GM12878 (cell line): ENCODE results near the gene LRP3. TPM values are rescaled to one million over a fixed set of nuclear protein-coding genes. Genes with fewer than 3 reads are reported as not detected.

ENCODE experiments used
- ATAC-seq: fragments of 200-7000 bp; cut with Tn5 transposase; 3 replicates; pipeline ENCODE4 v1.9.1; 2020; ENCODE audit warnings: mild to moderate bottlenecking, moderate library complexity
- BruUV-seq: library from RNA; stranded (reverse); fragments of 400-500 nt; replicated peaks from 2 replicates; lab custom pipeline; 2021; lab: Mats Ljungman, UMichigan
- CTCF ChIA-PET: fragments of 300-600 bp; sonication (Branson Sonifier 250); formaldehyde crosslinking; extraction: SDS; loops from one replicate; lab custom pipeline; 2021; ENCODE audit warnings: inconsistent platforms; lab: Yijun Ruan, JAX
- POLR2A ChIA-PET: fragments of 350-600 bp; formaldehyde crosslinking; extraction: SDS; loops from one replicate; lab custom pipeline; 2021; ENCODE audit warnings: inconsistent platforms; lab: Charles Lee
- RAD21 ChIA-PET: fragments of 300-600 bp; sonication (Branson Sonifier 250); formaldehyde crosslinking; loops from one replicate; lab custom pipeline; 2023; ENCODE audit warnings: antibody characterized with exemption; ENCODE audit not compliant: unreplicated experiment; lab: Charles Lee
- SMC1A ChIA-PET: fragments of 300-600 bp; sonication (Branson Sonifier 250); formaldehyde crosslinking; loops from one replicate; lab custom pipeline; 2023; ENCODE audit not compliant: unreplicated experiment, uncharacterized antibody; lab: Charles Lee
- DNase-seq: peaks from one replicate; pipeline ENCODE4 v3.0.0-alpha.2; 2011; ENCODE audit warnings: low read depth, low spot score
- FAIRE-seq: peaks from 3 replicates; lab custom pipeline; 2011; peaks lifted over from hg19 to GRCh38; lab: Jason Lieb, UNC
- H2AFZ ChIP-seq: 2 replicates; pipeline ENCODE4 v1.6.0; 2011; ENCODE audit warnings: low read depth, low read length, control low read depth; ENCODE audit not compliant: control insufficient read depth
- H3K27ac ChIP-seq: 2 replicates; pipeline ENCODE4 v1.5.1; 2011; ENCODE audit warnings: control low read depth; ENCODE audit not compliant: control insufficient read depth, insufficient read depth
- H3K27me3 ChIP-seq, 2 experiments: replicated peaks in 1 of 2; 2 replicates each; pipeline versions ENCODE4 v1.6.0 to v1.6.1; 2011; ENCODE audit warnings: low read length in 1 of 2; ENCODE audit not compliant: control insufficient read depth in 2 of 2, insufficient read depth in 2 of 2
- H3K36me3 ChIP-seq, 2 experiments: 2 replicates each; pipeline ENCODE4 v1.5.1; 2011; ENCODE audit warnings: low read length in 1 of 2; ENCODE audit not compliant: control insufficient read depth in 2 of 2, insufficient read depth in 2 of 2
- H3K4me1 ChIP-seq: 2 replicates; pipeline ENCODE4 v1.6.1; 2011; ENCODE audit warnings: mild to moderate bottlenecking, low read length, moderate library complexity, mixed read lengths; ENCODE audit not compliant: control insufficient read depth, insufficient read depth
- H3K4me2 ChIP-seq: 2 replicates; pipeline ENCODE4 v1.6.0; 2011; ENCODE audit warnings: control low read depth; ENCODE audit not compliant: control insufficient read depth, insufficient read depth
- H3K4me3 ChIP-seq: fragments of 200-600 bp; sonication (generic); 2 replicates; pipeline ENCODE4 v1.5.1; 2016
- H3K79me2 ChIP-seq: 2 replicates; pipeline ENCODE4 v1.6.0; 2011; ENCODE audit warnings: low read length; ENCODE audit not compliant: control insufficient read depth, insufficient read depth
- H3K9ac ChIP-seq: 2 replicates; pipeline ENCODE4 v1.8.0; 2011; ENCODE audit warnings: low read length, control low read depth, mixed read lengths; ENCODE audit not compliant: control insufficient read depth, insufficient read depth
- H3K9me3 ChIP-seq: replicated peaks from 3 replicates; pipeline ENCODE4 v1.5.1; 2011; ENCODE audit warnings: mild to moderate bottlenecking, low read length; ENCODE audit not compliant: control insufficient read depth, insufficient read depth
- H4K20me1 ChIP-seq: 2 replicates; pipeline ENCODE4 v1.6.0; 2011; ENCODE audit not compliant: control insufficient read depth, insufficient read depth
- CEBPB ChIP-seq, 2 experiments: fragments of 150-350 bp in 1 of 2; IDR thresholded peaks; 2 replicates each; pipeline ENCODE4 v1.6.1; 2012 to 2014; ENCODE audit warnings: low read depth in 2 of 2, low read length in 2 of 2, borderline replicate concordance in 1 of 2, inconsistent platforms in 1 of 2
- MTA2 ChIP-seq: fragments of 450-650 bp; IDR thresholded peaks from 2 replicates; pipeline ENCODE4 v1.6.1; 2016; ENCODE audit warnings: low read depth, mild to moderate bottlenecking, moderate library complexity
- SIX5 ChIP-seq: IDR thresholded peaks from 2 replicates; pipeline ENCODE4 v1.6.1; 2011; ENCODE audit warnings: mild to moderate bottlenecking, low read depth, low read length, moderate library complexity; ENCODE audit not compliant: severe bottlenecking
- SREBF2 ChIP-seq: IDR thresholded peaks from 2 replicates; pipeline ENCODE4 v1.6.1; 2012; ENCODE audit warnings: mild to moderate bottlenecking, low read length
- ZNF384 ChIP-seq: IDR thresholded peaks from 2 replicates; pipeline ENCODE4 v1.6.1; 2012; ENCODE audit warnings: low read depth, mild to moderate bottlenecking, low read length, improper control_type of control experiment, borderline replicate concordance
- ZSCAN29 ChIP-seq: fragments of 450-650 bp; IDR thresholded peaks from 2 replicates; pipeline ENCODE4 v1.6.1; 2017; ENCODE audit warnings: mild to moderate bottlenecking, moderate library complexity
- WGBS: methylation state at CpG from one replicate; pipeline ENCODE4 v1.1.6; 2016; ENCODE audit warnings: low lambda C conversion rate; ENCODE audit not compliant: insufficient replicate concordance, insufficient coverage; ENCODE audit errors: missing lambda C conversion rate; 5-methylcytosine and 5-hydroxymethylcytosine counted together
- in situ Hi-C: fragments of 300-500 bp; cut with MboI; formaldehyde crosslinking; loops from 9 replicates; pipeline ENCODE4 v1.14.3; 2018; ENCODE audit warnings: mixed read lengths
- intact Hi-C: fragments of 100-400 bp; cut with micrococcal nuclease; formaldehyde crosslinking; loops from one replicate; pipeline ENCODE4 v1.14.2; 2022; ENCODE audit not compliant: unreplicated experiment
- polyA plus RNA-seq, 11 experiments: library from polyadenylated mRNA; depleted of rRNA in 4 of 11; unstranded in 6 of 11; stranded (reverse) in 5 of 11; fragments of >200 nt; fragmentation: Nextera tagmentation in 4 of 11; fragmentation: Illumina TruSeq in 1 of 11; extraction: Ambion mirVana in 4 of 11; extraction: Trizol in 1 of 11; gene quantifications; 1 replicate in 1 of 11; 2 replicates in 10 of 11; pipeline versions ENCODE4 v1.2.1 to v1.2.3, GENCODE V29; 2011 to 2016; ENCODE audit warnings: inconsistent platforms in 2 of 11, missing spikeins in 2 of 11, low read depth in 1 of 11
- total RNA-seq, 4 experiments: library from RNA; depleted of rRNA in 3 of 4; stranded (reverse); fragments of >200 nt in 3 of 4; fragmentation: Illumina TruSeq in 1 of 4; extraction: Trizol in 1 of 4; gene quantifications; 2 replicates each; pipeline versions ENCODE4 v1.2.1 to v1.2.3, GENCODE V29; 2013 to 2021
- TF ChIP-seq, protein P1 (sequence below): fragments of 450-650 bp; IDR thresholded peaks from 2 replicates; pipeline ENCODE4 v1.6.1; 2017; ENCODE audit warnings: mild to moderate bottlenecking

The LRP3 gene
- total and polyA plus RNA-seq, 10 of the 15 experiments (the other 5 are each of a cell fraction or from before 2014, with no cell fraction given): 0.12 to 3.2 (median 0.64) TPM; not detected in 2

DNA sequence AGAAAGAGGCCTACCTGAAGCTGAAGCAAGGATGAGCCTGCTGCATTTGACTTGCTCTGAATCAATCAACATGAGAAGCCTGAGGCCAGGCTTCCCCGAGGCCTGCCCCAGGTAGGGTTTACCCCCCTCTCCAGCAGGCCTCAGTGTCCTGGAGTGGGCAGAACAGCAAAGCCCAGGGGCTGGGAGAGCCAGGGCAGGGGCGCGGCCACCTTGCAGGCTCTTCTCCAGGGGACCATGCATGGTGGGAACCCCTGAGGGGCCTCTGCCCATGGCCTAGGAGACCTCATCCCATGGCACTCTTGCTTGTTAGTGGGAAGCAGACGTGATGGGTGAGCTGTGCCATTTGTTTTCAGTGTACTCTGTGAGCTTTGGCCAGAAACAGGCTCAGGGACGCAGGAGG is 19.9 kb upstream of the LRP3 start (continued):
- TF ChIP-seq, protein P1, sequence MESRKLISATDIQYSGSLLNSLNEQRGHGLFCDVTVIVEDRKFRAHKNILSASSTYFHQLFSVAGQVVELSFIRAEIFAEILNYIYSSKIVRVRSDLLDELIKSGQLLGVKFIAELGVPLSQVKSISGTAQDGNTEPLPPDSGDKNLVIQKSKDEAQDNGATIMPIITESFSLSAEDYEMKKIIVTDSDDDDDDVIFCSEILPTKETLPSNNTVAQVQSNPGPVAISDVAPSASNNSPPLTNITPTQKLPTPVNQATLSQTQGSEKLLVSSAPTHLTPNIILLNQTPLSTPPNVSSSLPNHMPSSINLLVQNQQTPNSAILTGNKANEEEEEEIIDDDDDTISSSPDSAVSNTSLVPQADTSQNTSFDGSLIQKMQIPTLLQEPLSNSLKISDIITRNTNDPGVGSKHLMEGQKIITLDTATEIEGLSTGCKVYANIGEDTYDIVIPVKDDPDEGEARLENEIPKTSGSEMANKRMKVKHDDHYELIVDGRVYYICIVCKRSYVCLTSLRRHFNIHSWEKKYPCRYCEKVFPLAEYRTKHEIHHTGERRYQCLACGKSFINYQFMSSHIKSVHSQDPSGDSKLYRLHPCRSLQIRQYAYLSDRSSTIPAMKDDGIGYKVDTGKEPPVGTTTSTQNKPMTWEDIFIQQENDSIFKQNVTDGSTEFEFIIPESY: no peak
- TF ChIP-seq ZSCAN29 (no peak), SREBF2 (no peak), ZNF384 (no peak), CEBPB (IDR thresholded peaks at IDR 0.05; ENCODE audit: borderline replicate concordance in 1 of 2, low read depth in 2 of 2, low read length in 2 of 2) (no peak), MTA2 (no peak)

GRCh38 chr19:33175156-33175782 is 18.9 kb upstream of the LRP3 start:
- DNase-seq (no peak), FAIRE-seq (no peak), ATAC-seq (no peak)
- Histone ChIP-seq H4K20me1 (no peaks in the 10 kb centered on the region), H3K79me2 (peaks cover 7% of the 10 kb centered on the region), H3K36me3 (no peaks in the 10 kb centered on the region), H3K4me3 (peak overlapping the region; percentile 81; the same call in 1 of the 2 replicates), H3K27me3 (no peaks in the 10 kb centered on the region), H3K9ac (no peak overlapping the region), H2AFZ (no peak overlapping the region), H3K9me3 (no peaks in the 10 kb centered on the region), H3K4me1 (peaks cover 12% of the 10 kb centered on the region), H3K4me2 (peak overlapping the region; percentile 88)
- over 99% methylated on average over 10 of the region's 10 CpGs for WGBS
- ChIA-PET RAD21 (no interaction called here), CTCF (interaction anchor here (0.6 to 5.9 kb wide), 4 partner anchors 10 to 50 kb away, joined by 3 to 25 read pairs (median 13); partner anchors contain the start of gene SLC7A10), POLR2A (interaction anchor here (2.6 kb wide), 1 partner anchor 12 kb away, joined by 9 read pairs; no protein-coding TSS in a partner anchor)
- in situ Hi-C loops: no loop called here
- intact Hi-C loops: loop anchor here (5.0 kb wide), 2 partner anchors 48 to 197 kb away; partner anchors contain the start of gene CEBPG
- TF ChIP-seq SIX5: no peak
- TF ChIP-seq, all 136 proteins: peak for 0
- BruUV-seq: no TSS peak
- no peak overlapping the region for H3K27ac ChIP-seq
- SMC1A ChIA-PET: interaction anchor here (0.8 to 2.2 kb wide), 3 partner anchors 14 to 50 kb away, joined by 3 to 8 read pairs (median 4); no protein-coding TSS in a partner anchor
